NCI-H187 (cell line): Measurements from ENCODE around the gene SLC13A3.

Experiments
- DNase-seq, 2 experiments: peaks; one replicate each; lab custom pipeline; 2025; lab: John Stamatoyannopoulos, UW

The SLC13A3 gene

GRCh38 chr20:46575937-46576461 is 75.3 kb downstream of the SLC13A3 start:
- DNase-seq, result no peak

- no peak for DNase-seq
Measured at GRCh38 chr20:46575394-46575793, 75.9 kb downstream of the SLC13A3 start.

- DNase-seq, result no peak
Measured at GRCh38 chr20:46573788-46574584, 77.3 kb downstream of the SLC13A3 start.

GRCh38 chr20:46573234-46573633 is 78.0 kb downstream of the SLC13A3 start:
- DNase-seq, result no peak

- DNase-seq, result no peak
Measured at GRCh38 chr20:46572790-46573189, 78.5 kb downstream of the SLC13A3 start.

- DNase-seq, result no peak
Measured at GRCh38 chr20:46572153-46572552, 79.1 kb downstream of the SLC13A3 start.

- no peak for DNase-seq
Measured at GRCh38 chr20:46571418-46571817, 79.8 kb downstream of the SLC13A3 start.

- DNase-seq, result no peak
Measured at GRCh38 chr20:46570956-46571355, 80.3 kb downstream of the SLC13A3 start.

GRCh38 chr20:46569961-46570360 is 81.3 kb downstream of the SLC13A3 start:
- no peak for DNase-seq

- no peak for DNase-seq
Measured at GRCh38 chr20:46568570-46569129, 82.6 kb downstream of the SLC13A3 start.

- DNase-seq, result no peak
Measured at GRCh38 chr20:46566125-46566524, 85.1 kb downstream of the SLC13A3 start.

- DNase-seq, result no peak
Measured at GRCh38 chr20:46564241-46564957, 86.9 kb downstream of the SLC13A3 start.

GRCh38 chr20:46563860-46564221 is 87.4 kb downstream of the SLC13A3 start:
- no peak for DNase-seq

GRCh38 chr20:46563170-46563859 is 87.9 kb downstream of the SLC13A3 start:
- no peak for DNase-seq

GRCh38 chr20:46562373-46563169 is 88.7 kb downstream of the SLC13A3 start:
- peak in 1 of 2 experiments; percentile 12 for DNase-seq

- no peak for DNase-seq
Measured at GRCh38 chr20:46562009-46562372, 89.3 kb downstream of the SLC13A3 start.

- no peak for DNase-seq
Measured at GRCh38 chr20:46559685-46560440, 91.4 kb downstream of the SLC13A3 start.

GRCh38 chr20:46559001-46559400 is 92.3 kb downstream of the SLC13A3 start:
- no peak for DNase-seq

- DNase-seq, result no peak
Measured at GRCh38 chr20:46558511-46558959, 92.7 kb downstream of the SLC13A3 start.

GRCh38 chr20:46557231-46557956 is 93.9 kb downstream of the SLC13A3 start:
- no peak for DNase-seq
